OCI-LY1 (cell line): ENCODE data around the gene TBC1D2B.

Experiments
- H2AFZ ChIP-seq: fragments of 200-600 bp; sonication (generic), shearing (Covaris generic); 2 replicates; pipeline ENCODE4 v1.6.0; 2014; ENCODE audit warnings: antibody characterized with exemption, mild to moderate bottlenecking, low read length
- H3F3A ChIP-seq: fragments of 200-600 bp; sonication (generic), shearing (Covaris generic); 2 replicates; pipeline ENCODE4 v1.6.0; 2014; ENCODE audit warnings: mild to moderate bottlenecking, antibody characterized with exemption, low read length, moderate library complexity; ENCODE audit not compliant: insufficient read depth
- H3K27ac ChIP-seq: fragments of 200-600 bp; sonication (generic); 2 replicates; pipeline ENCODE4 v1.5.1; 2014; ENCODE audit warnings: low read length, mixed run types, mild to moderate bottlenecking, low read depth; ENCODE audit not compliant: poor library complexity, severe bottlenecking
- H3K27me3 ChIP-seq: fragments of 200-600 bp; sonication (generic); 2 replicates; pipeline ENCODE4 v1.6.0; 2014; ENCODE audit warnings: antibody characterized with exemption, mild to moderate bottlenecking, low read length, moderate library complexity; ENCODE audit not compliant: insufficient read depth
- H3K36me3 ChIP-seq: fragments of 200-600 bp; sonication (generic); 2 replicates; pipeline ENCODE4 v1.6.1; 2014; ENCODE audit warnings: mild to moderate bottlenecking, antibody characterized with exemption, low read length, moderate library complexity, mixed read lengths; ENCODE audit not compliant: insufficient read depth
- H3K4me1 ChIP-seq: fragments of 200-600 bp; sonication (generic); 2 replicates; pipeline ENCODE4 v1.5.1; 2014; ENCODE audit warnings: mild to moderate bottlenecking, low read length, moderate library complexity; ENCODE audit not compliant: insufficient read depth, severe bottlenecking
- H3K4me2 ChIP-seq: fragments of 200-600 bp; sonication (generic), shearing (Covaris generic); 2 replicates; pipeline ENCODE4 v1.6.1; 2014; ENCODE audit warnings: low read length
- H3K4me3 ChIP-seq: fragments of 200-600 bp; sonication (generic); 2 replicates; pipeline ENCODE4 v1.5.1; 2014; ENCODE audit warnings: low read length, low read depth, mild to moderate bottlenecking, mixed read lengths; ENCODE audit not compliant: poor library complexity, severe bottlenecking
- H3K79me2 ChIP-seq: fragments of 200-600 bp; shearing (Covaris generic); 2 replicates; pipeline ENCODE4 v1.6.1; 2016; ENCODE audit warnings: mixed run types, low read length, mixed read lengths; ENCODE audit not compliant: insufficient read depth
- H3K9ac ChIP-seq: fragments of 200-600 bp; sonication (generic), shearing (Covaris generic); 2 replicates; pipeline ENCODE4 v1.6.1; 2014; ENCODE audit warnings: mild to moderate bottlenecking, low read length, mixed read lengths
- H3K9me2 ChIP-seq: fragments of 200-600 bp; sonication (generic), shearing (Covaris generic); 2 replicates; pipeline ENCODE4 v1.6.1; 2014; ENCODE audit warnings: low read depth, mild to moderate bottlenecking, low read length, mixed read lengths
- H3K9me3 ChIP-seq: fragments of 200-600 bp; shearing (Covaris generic); 2 replicates; pipeline ENCODE4 v1.6.1; 2014; ENCODE audit warnings: low read length, mixed read lengths
- H4K20me1 ChIP-seq: fragments of 200-600 bp; sonication (generic), shearing (Covaris generic); 2 replicates; pipeline ENCODE4 v1.6.0; 2016; ENCODE audit warnings: mild to moderate bottlenecking, low read length; ENCODE audit not compliant: insufficient read depth
- EZH2 ChIP-seq: fragments of 200-600 bp; sonication (generic), shearing (Covaris generic); IDR thresholded peaks from 2 replicates; pipeline ENCODE4 v1.8.0; 2017; ENCODE audit warnings: borderline replicate concordance, mixed run types, mild to moderate bottlenecking, antibody characterized with exemption, low read length, moderate library complexity, mixed read lengths
- TF ChIP-seq, protein P1 (sequence below): fragments of 200-600 bp; sonication (generic), shearing (Covaris generic); IDR thresholded peaks from 2 replicates; pipeline ENCODE4 v1.5.1; 2017; ENCODE audit warnings: mild to moderate bottlenecking, antibody characterized with exemption, low read length, moderate library complexity, mixed read lengths

The TBC1D2B gene

GRCh38 chr15:78059110-78059839 is 18.2 kb downstream of the TBC1D2B start:
- H2AFZ ChIP-seq, result no peak overlapping the region
- no peaks in the 10 kb centered on the region for H3F3A ChIP-seq
- peaks cover 49% of the 10 kb centered on the region for H3K79me2 ChIP-seq
- peak overlapping the region; percentile 61; the same call in 1 of the 2 replicates for H3K4me2 ChIP-seq
- peaks cover 84% of the 10 kb centered on the region for H3K4me1 ChIP-seq
- H3K36me3 ChIP-seq, result no peaks in the 10 kb centered on the region
- no peaks in the 10 kb centered on the region for H3K9me2 ChIP-seq
- H3K27me3 ChIP-seq, result no peaks in the 10 kb centered on the region
- H4K20me1 ChIP-seq, result no peaks in the 10 kb centered on the region
- H3K9ac ChIP-seq, result peak overlapping the region; percentile 35; the same call in 1 of the 2 replicates
- no peaks in the 10 kb centered on the region for H3K9me3 ChIP-seq
- H3K27ac ChIP-seq, result peak overlapping the region; percentile 94
- TF ChIP-seq EZH2, result no peak
- TF ChIP-seq, protein P1, sequence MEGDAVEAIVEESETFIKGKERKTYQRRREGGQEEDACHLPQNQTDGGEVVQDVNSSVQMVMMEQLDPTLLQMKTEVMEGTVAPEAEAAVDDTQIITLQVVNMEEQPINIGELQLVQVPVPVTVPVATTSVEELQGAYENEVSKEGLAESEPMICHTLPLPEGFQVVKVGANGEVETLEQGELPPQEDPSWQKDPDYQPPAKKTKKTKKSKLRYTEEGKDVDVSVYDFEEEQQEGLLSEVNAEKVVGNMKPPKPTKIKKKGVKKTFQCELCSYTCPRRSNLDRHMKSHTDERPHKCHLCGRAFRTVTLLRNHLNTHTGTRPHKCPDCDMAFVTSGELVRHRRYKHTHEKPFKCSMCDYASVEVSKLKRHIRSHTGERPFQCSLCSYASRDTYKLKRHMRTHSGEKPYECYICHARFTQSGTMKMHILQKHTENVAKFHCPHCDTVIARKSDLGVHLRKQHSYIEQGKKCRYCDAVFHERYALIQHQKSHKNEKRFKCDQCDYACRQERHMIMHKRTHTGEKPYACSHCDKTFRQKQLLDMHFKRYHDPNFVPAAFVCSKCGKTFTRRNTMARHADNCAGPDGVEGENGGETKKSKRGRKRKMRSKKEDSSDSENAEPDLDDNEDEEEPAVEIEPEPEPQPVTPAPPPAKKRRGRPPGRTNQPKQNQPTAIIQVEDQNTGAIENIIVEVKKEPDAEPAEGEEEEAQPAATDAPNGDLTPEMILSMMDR, result no peak
- H3K4me3 ChIP-seq, result peak overlapping the region; percentile 28

- Histone ChIP-seq H3K4me2 (peak overlapping the region; percentile 61), H3K4me1 (peaks cover 81% of the 10 kb centered on the region), H3K9me2 (no peaks in the 10 kb centered on the region), H3K27me3 (no peaks in the 10 kb centered on the region), H3K79me2 (peaks cover 40% of the 10 kb centered on the region), H3K36me3 (peaks cover 6% of the 10 kb centered on the region), H3K9me3 (no peaks in the 10 kb centered on the region), H4K20me1 (no peaks in the 10 kb centered on the region), H3K9ac (peak overlapping the region; percentile 35), H2AFZ (no peak overlapping the region), H3K4me3 (peak overlapping the region; percentile 28), H3K27ac (peak overlapping the region; percentile 94), H3F3A (no peaks in the 10 kb centered on the region)
- TF ChIP-seq EZH2, result no peak
- TF ChIP-seq, protein P1, result no peak
These were observed 19.0 kb downstream of the TBC1D2B start for GRCh38 chr15:78058401-78058935.

GRCh38 chr15:78057803-78058202 is 19.7 kb downstream of the TBC1D2B start:
- peak overlapping the region; percentile 35 for H3K9ac ChIP-seq
- TF ChIP-seq, protein P1, result no peak
- no peak for TF ChIP-seq EZH2
- H3K4me2 ChIP-seq, result peak overlapping the region; percentile 61
- H3K27me3 ChIP-seq, result no peaks in the 10 kb centered on the region
- H3K27ac ChIP-seq, result peak overlapping the region; percentile 94
- H3K4me3 ChIP-seq, result peak overlapping the region; percentile 28
- H3K4me1 ChIP-seq, result peaks cover 81% of the 10 kb centered on the region
- no peaks in the 10 kb centered on the region for H3K9me3 ChIP-seq
- no peaks in the 10 kb centered on the region for H3F3A ChIP-seq
- H3K36me3 ChIP-seq, result peaks cover 12% of the 10 kb centered on the region
- H3K9me2 ChIP-seq, result no peaks in the 10 kb centered on the region
- H4K20me1 ChIP-seq, result no peaks in the 10 kb centered on the region
- H2AFZ ChIP-seq, result no peak overlapping the region
- H3K79me2 ChIP-seq, result peaks cover 34% of the 10 kb centered on the region
